IMR-90 (cell line): ENCODE results near the gene RNF144B. TPM values are rescaled to one million over a fixed set of nuclear protein-coding genes. Genes with fewer than 3 reads are reported as not detected.

Experiments used
- ATAC-seq: fragments of 200-7000 bp; cut with Tn5 transposase; 2 replicates; pipeline ENCODE4 v1.9.1; 2020; ENCODE audit warnings: low read depth, mild to moderate bottlenecking, moderate library complexity
- BruUV-seq: library from RNA; stranded (reverse); fragments of 400-500 nt; replicated peaks from 2 replicates; lab custom pipeline; 2021; lab: Mats Ljungman, UMichigan
- CTCF ChIA-PET: fragments of 300-600 bp; formaldehyde crosslinking; extraction: SDS; loops from one replicate; lab custom pipeline; 2021; ENCODE audit warnings: antibody characterized with exemption; lab: Yijun Ruan, JAX
- POLR2A ChIA-PET: fragments of 300-600 bp; sonication (Branson Sonifier 250); formaldehyde crosslinking; loops from one replicate; lab custom pipeline; 2022; ENCODE audit warnings: antibody characterized with exemption; ENCODE audit not compliant: unreplicated experiment; lab: Charles Lee
- DNase-seq: peaks from one replicate; pipeline ENCODE4 v3.0.0; 2013
- H2AFZ ChIP-seq: replicated peaks from 2 replicates; pipeline ENCODE3; 2013; ENCODE audit warnings: low read length, mild to moderate bottlenecking; ENCODE audit not compliant: poor library complexity
- H2AK5ac ChIP-seq: 2 replicates; pipeline ENCODE4 v1.6.1; 2013; ENCODE audit warnings: low read depth, low read length, inconsistent platforms
- H2AK9ac ChIP-seq: replicated peaks from 2 replicates; pipeline ENCODE3; 2013; ENCODE audit warnings: mild to moderate bottlenecking, low read depth, low read length, moderate library complexity; ENCODE audit not compliant: poor library complexity
- H2BK120ac ChIP-seq: 2 replicates; pipeline ENCODE4 v1.6.1; 2013; ENCODE audit warnings: low read depth, low read length, inconsistent platforms
- H2BK15ac ChIP-seq: 3 replicates; pipeline ENCODE4 v1.6.1; 2013; ENCODE audit warnings: low read depth, low read length, inconsistent platforms
- H2BK20ac ChIP-seq: 2 replicates; pipeline ENCODE4 v1.6.1; 2013; ENCODE audit warnings: low read depth, mild to moderate bottlenecking, inconsistent platforms, low read length, moderate library complexity
- H2BK5ac ChIP-seq: 2 replicates; pipeline ENCODE4 v1.6.1; 2013; ENCODE audit warnings: mild to moderate bottlenecking, low read depth, low read length, inconsistent platforms; ENCODE audit not compliant: poor library complexity, severe bottlenecking
- H3K14ac ChIP-seq: replicated peaks from 2 replicates; pipeline ENCODE4 v1.6.1; 2013; ENCODE audit warnings: low read depth, low read length, inconsistent platforms
- H3K18ac ChIP-seq: 2 replicates; pipeline ENCODE4 v1.6.1; 2013; ENCODE audit warnings: low read depth, low read length, control low read depth
- H3K23ac ChIP-seq: 2 replicates; pipeline ENCODE4 v1.6.1; 2013; ENCODE audit warnings: low read depth, low read length, inconsistent platforms
- H3K27ac ChIP-seq: 2 replicates; pipeline ENCODE4 v1.5.1; 2013; ENCODE audit warnings: mild to moderate bottlenecking, control low read depth, low read length; ENCODE audit not compliant: insufficient read depth
- H3K27me3 ChIP-seq: 2 replicates; pipeline ENCODE4 v1.6.1; 2013; ENCODE audit warnings: low read length; ENCODE audit not compliant: control insufficient read depth, insufficient read depth
- H3K36me3 ChIP-seq: 2 replicates; pipeline ENCODE4 v1.6.1; 2013; ENCODE audit warnings: low read length, mixed read lengths; ENCODE audit not compliant: control insufficient read depth, insufficient read depth
- H3K4ac ChIP-seq: 2 replicates; pipeline ENCODE4 v1.6.1; 2013; ENCODE audit warnings: low read depth, low read length, inconsistent platforms
- H3K4me1 ChIP-seq: 2 replicates; pipeline ENCODE4 v1.6.1; 2013; ENCODE audit warnings: low read length, mixed read lengths; ENCODE audit not compliant: control insufficient read depth, insufficient read depth
- H3K4me2 ChIP-seq: 2 replicates; pipeline ENCODE4 v1.6.1; 2013; ENCODE audit warnings: low read depth, mild to moderate bottlenecking, control low read depth, low read length, moderate library complexity
- H3K4me3 ChIP-seq: 2 replicates; pipeline ENCODE4 v1.5.1; 2013; ENCODE audit warnings: low read depth, mild to moderate bottlenecking, control low read depth, low read length, moderate library complexity; ENCODE audit not compliant: insufficient read depth
- H3K56ac ChIP-seq: 2 replicates; pipeline ENCODE4 v1.6.1; 2013; ENCODE audit warnings: low read length, inconsistent platforms; ENCODE audit not compliant: insufficient read depth; ENCODE audit errors: extremely low read depth
- H3K79me1 ChIP-seq, 2 experiments: 2 replicates each; pipeline ENCODE4 v1.6.1; 2013; ENCODE audit warnings: low read length in 2 of 2, inconsistent platforms in 1 of 2, low read depth in 1 of 2
- H3K9ac ChIP-seq: 2 replicates; pipeline ENCODE4 v1.6.1; 2013; ENCODE audit warnings: low read depth, low read length, control low read depth
- H3K9me1 ChIP-seq: 2 replicates; pipeline ENCODE4 v1.6.1; 2013; ENCODE audit warnings: low read length, inconsistent platforms; ENCODE audit not compliant: insufficient read depth
- H3K9me3 ChIP-seq: 2 replicates; pipeline ENCODE4 v1.6.1; 2013; ENCODE audit warnings: low read length; ENCODE audit not compliant: control insufficient read depth, insufficient read depth
- H4K20me1 ChIP-seq: 2 replicates; pipeline ENCODE4 v1.6.1; 2013; ENCODE audit warnings: low read length, inconsistent platforms; ENCODE audit not compliant: insufficient read depth
- H4K5ac ChIP-seq: 2 replicates; pipeline ENCODE4 v1.6.1; 2013; ENCODE audit warnings: mild to moderate bottlenecking, low read depth, low read length, control low read depth
- H4K8ac ChIP-seq, 2 experiments: 2 replicates each; pipeline ENCODE4 v1.6.1; 2013; ENCODE audit warnings: low read depth in 2 of 2, low read length in 2 of 2, control low read depth in 1 of 2, inconsistent platforms in 1 of 2
- H4K91ac ChIP-seq: 2 replicates; pipeline ENCODE4 v1.6.1; 2013; ENCODE audit warnings: low read depth, low read length, inconsistent platforms; ENCODE audit not compliant: insufficient read depth
- CHD1 ChIP-seq: IDR thresholded peaks from 2 replicates; pipeline ENCODE4 v1.6.1; 2012; ENCODE audit warnings: low read depth, low read length, improper control_type of control experiment
- MAFK ChIP-seq: IDR thresholded peaks from 2 replicates; pipeline ENCODE4 v1.6.1; 2012; ENCODE audit warnings: low read depth, low read length, improper control_type of control experiment
- POLR2A ChIP-seq: IDR thresholded peaks from 2 replicates; pipeline ENCODE4 v1.6.1; 2012; ENCODE audit warnings: mild to moderate bottlenecking, low read depth, low read length
- RAD21 ChIP-seq: IDR thresholded peaks from 2 replicates; pipeline ENCODE4 v1.6.1; 2012; ENCODE audit warnings: low read length, improper control_type of control experiment
- RCOR1 ChIP-seq: IDR thresholded peaks from 2 replicates; pipeline ENCODE4 v1.6.1; 2012; ENCODE audit warnings: mild to moderate bottlenecking, low read length, improper control_type of control experiment; ENCODE audit not compliant: insufficient replicate concordance
- RFX5 ChIP-seq: IDR thresholded peaks from 2 replicates; pipeline ENCODE4 v1.8.0; 2012; ENCODE audit warnings: low read depth, mild to moderate bottlenecking, low read length, moderate library complexity
- WGBS, 2 experiments: methylation state at CpG; one replicate each; pipeline versions ENCODE4 v1.1.5 to v1.1.7; 2013; ENCODE audit warnings: missing lambda C conversion rate in 2 of 2; ENCODE audit not compliant: insufficient read length in 1 of 2; ENCODE audit errors: extremely low coverage in 2 of 2; 5-methylcytosine and 5-hydroxymethylcytosine counted together
- dilution Hi-C: fragments of 300-500 bp; cut with HindIII; formaldehyde crosslinking; loops from one replicate; pipeline ENCODE4 v1.14.3; 2018; ENCODE audit warnings: low sequenced_read_pairs; ENCODE audit not compliant: unreplicated experiment
- in situ Hi-C: fragments of 300-500 bp; cut with MboI; formaldehyde crosslinking; loops from 3 replicates; pipeline ENCODE4 v1.14.3; 2019; ENCODE audit warnings: low sequenced_read_pairs, inconsistent platforms, mixed read lengths
- intact Hi-C: fragments of 100-400 bp; cut with micrococcal nuclease; formaldehyde crosslinking; loops from 2 replicates; pipeline ENCODE4 v1.10.0; 2022
- polyA plus RNA-seq, 3 experiments: library from polyadenylated mRNA; depleted of rRNA; stranded (reverse); fragments of >200 nt; gene quantifications; 2 replicates each; pipeline ENCODE4 v1.2.3, GENCODE V29; 2012; ENCODE audit warnings: low replicate concordance in 1 of 3
- total RNA-seq: library from RNA; depleted of rRNA; stranded (reverse); fragments of >200 nt; gene quantifications from 2 replicates; pipeline ENCODE4 v1.2.3, GENCODE V29; 2012
- TF ChIP-seq, protein P1 (sequence below): fragments of 150-350 bp; IDR thresholded peaks from 2 replicates; pipeline ENCODE4 v1.6.1; 2017; ENCODE audit warnings: mild to moderate bottlenecking, antibody characterized with exemption, low read length, low read depth
- TF ChIP-seq, protein P2 (sequence below): conservative IDR thresholded peaks from 2 replicates; pipeline ENCODE4 v1.5.1; 2012; ENCODE audit warnings: mild to moderate bottlenecking, low read depth, low read length, improper control_type of control experiment

RNF144B gene
- total and polyA plus RNA-seq, 2 of the 4 experiments (the other 2 are of a cell fraction) = 0.44 to 2.7 TPM

DNA sequence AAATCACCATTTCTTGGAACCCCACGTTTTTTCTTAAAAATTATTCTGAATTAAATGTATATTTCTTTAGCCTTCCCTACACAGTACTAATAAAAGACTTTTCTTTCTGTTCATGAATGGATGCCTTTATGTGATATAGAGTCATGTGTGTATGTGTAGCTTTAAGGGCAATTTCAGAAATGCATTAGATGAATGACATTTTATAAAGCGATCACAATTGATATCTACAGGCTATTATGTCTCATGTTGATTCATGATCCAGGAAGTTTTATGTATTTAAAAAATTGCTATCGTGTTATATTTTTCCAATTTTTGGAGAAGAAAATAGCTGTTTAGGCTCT lies 81.3 kb downstream of the RNF144B start:
- H3K79me1 ChIP-seq = no peaks in the 10 kb centered on the region
- intact Hi-C loops = no loop called here

More for the DNA sequence above, 81.3 kb downstream of the RNF144B start:
- dilution Hi-C loops (no loop called here), in situ Hi-C loops (no loop called here)
- no peak overlapping the region for H4K5ac ChIP-seq
- H3K9me3 ChIP-seq = no peaks in the 10 kb centered on the region
- H3K4me3 ChIP-seq = no peak overlapping the region
- H2AK5ac ChIP-seq = no peak overlapping the region
- no peak overlapping the region for H3K9ac ChIP-seq
- TF ChIP-seq MAFK (no peak), CHD1 (no peak), RCOR1 (no peak), RAD21 (no peak), RFX5 (no peak), POLR2A (no peak)
- TF ChIP-seq, protein P1, sequence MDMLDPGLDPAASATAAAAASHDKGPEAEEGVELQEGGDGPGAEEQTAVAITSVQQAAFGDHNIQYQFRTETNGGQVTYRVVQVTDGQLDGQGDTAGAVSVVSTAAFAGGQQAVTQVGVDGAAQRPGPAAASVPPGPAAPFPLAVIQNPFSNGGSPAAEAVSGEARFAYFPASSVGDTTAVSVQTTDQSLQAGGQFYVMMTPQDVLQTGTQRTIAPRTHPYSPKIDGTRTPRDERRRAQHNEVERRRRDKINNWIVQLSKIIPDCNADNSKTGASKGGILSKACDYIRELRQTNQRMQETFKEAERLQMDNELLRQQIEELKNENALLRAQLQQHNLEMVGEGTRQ = no peak
- TF ChIP-seq, protein P2, sequence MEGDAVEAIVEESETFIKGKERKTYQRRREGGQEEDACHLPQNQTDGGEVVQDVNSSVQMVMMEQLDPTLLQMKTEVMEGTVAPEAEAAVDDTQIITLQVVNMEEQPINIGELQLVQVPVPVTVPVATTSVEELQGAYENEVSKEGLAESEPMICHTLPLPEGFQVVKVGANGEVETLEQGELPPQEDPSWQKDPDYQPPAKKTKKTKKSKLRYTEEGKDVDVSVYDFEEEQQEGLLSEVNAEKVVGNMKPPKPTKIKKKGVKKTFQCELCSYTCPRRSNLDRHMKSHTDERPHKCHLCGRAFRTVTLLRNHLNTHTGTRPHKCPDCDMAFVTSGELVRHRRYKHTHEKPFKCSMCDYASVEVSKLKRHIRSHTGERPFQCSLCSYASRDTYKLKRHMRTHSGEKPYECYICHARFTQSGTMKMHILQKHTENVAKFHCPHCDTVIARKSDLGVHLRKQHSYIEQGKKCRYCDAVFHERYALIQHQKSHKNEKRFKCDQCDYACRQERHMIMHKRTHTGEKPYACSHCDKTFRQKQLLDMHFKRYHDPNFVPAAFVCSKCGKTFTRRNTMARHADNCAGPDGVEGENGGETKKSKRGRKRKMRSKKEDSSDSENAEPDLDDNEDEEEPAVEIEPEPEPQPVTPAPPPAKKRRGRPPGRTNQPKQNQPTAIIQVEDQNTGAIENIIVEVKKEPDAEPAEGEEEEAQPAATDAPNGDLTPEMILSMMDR = no peak
- H2BK120ac ChIP-seq = no peak overlapping the region
- ChIA-PET CTCF (interaction anchor here (1.0 kb wide), 1 partner anchor 14 kb away, joined by 6 read pairs; no protein-coding TSS in a partner anchor), POLR2A (no interaction called here)
- no peaks in the 10 kb centered on the region; the same call in 1 of the 2 replicates for H3K27me3 ChIP-seq
- H3K14ac ChIP-seq = no peak overlapping the region
- H4K20me1 ChIP-seq = no peaks in the 10 kb centered on the region
- no CpG with 5 or more reads among the region's 3 CpGs for WGBS, 2 experiments
- H4K8ac ChIP-seq = no peak overlapping the region
- no peak overlapping the region for H3K4ac ChIP-seq
- no peak overlapping the region for H3K4me2 ChIP-seq
- ATAC-seq (no peak), DNase-seq (no peak)
- no peak overlapping the region for H3K27ac ChIP-seq
- no TSS peak for BruUV-seq
- H3K23ac ChIP-seq = no peak overlapping the region
- no peak overlapping the region for H3K56ac ChIP-seq
- H2BK15ac ChIP-seq = no peak overlapping the region
- no peak overlapping the region for H3K18ac ChIP-seq
- no peak overlapping the region for H2AFZ ChIP-seq
- no peak overlapping the region for H2BK20ac ChIP-seq
- no peak overlapping the region for H4K91ac ChIP-seq
- no peaks in the 10 kb centered on the region for H3K9me1 ChIP-seq
- H2AK9ac ChIP-seq = no peak overlapping the region
- H2BK5ac ChIP-seq = no peak overlapping the region
- no peaks in the 10 kb centered on the region for H3K36me3 ChIP-seq
- no peaks in the 10 kb centered on the region for H3K4me1 ChIP-seq
